GM12891 (cell line): ENCODE results near the gene RNF10.

Experiments used
- DNase-seq: peaks from one replicate; pipeline ENCODE4 v3.0.0; 2011; ENCODE audit warnings: low spot score; ENCODE audit not compliant: insufficient read length
- FAIRE-seq: peaks from 2 replicates; lab custom pipeline; 2011; peaks lifted over from hg19 to GRCh38; lab: Jason Lieb, UNC
- PAX5 ChIP-seq: IDR thresholded peaks from 2 replicates; pipeline ENCODE4 v1.6.1; 2011; ENCODE audit warnings: low read length, moderate library complexity, mild to moderate bottlenecking; ENCODE audit not compliant: insufficient read depth, severe bottlenecking
- POLR2A ChIP-seq: IDR thresholded peaks from 2 replicates; pipeline ENCODE4 v1.6.1; 2011; ENCODE audit warnings: low read depth, low read length, control low read depth
- POLR2AphosphoS5 ChIP-seq: IDR thresholded peaks from 2 replicates; pipeline ENCODE4 v1.6.1; 2011; ENCODE audit warnings: low read depth, low read length, control low read depth
- POU2F2 ChIP-seq: IDR thresholded peaks from 2 replicates; pipeline ENCODE4 v1.6.1; 2011; ENCODE audit warnings: low read depth, mild to moderate bottlenecking, control low read depth, low read length, moderate library complexity
- SPI1 ChIP-seq: IDR thresholded peaks from 2 replicates; pipeline ENCODE4 v1.6.1; 2011; ENCODE audit warnings: low read depth, low read length, control low read depth
- TAF1 ChIP-seq: IDR thresholded peaks from 2 replicates; pipeline ENCODE4 v1.6.1; 2011; ENCODE audit warnings: low read depth, low read length, control low read depth

The RNF10 gene

GRCh38 chr12:120538281-120539156 lies 4.4 kb downstream of the RNF10 start:
- DNase-seq (no peak), FAIRE-seq (no peak)
- TF ChIP-seq SPI1 (no peak), TAF1 (no peak), POLR2A (no peak), POLR2AphosphoS5 (no peak), POU2F2 (no peak), PAX5 (no peak)

DNA sequence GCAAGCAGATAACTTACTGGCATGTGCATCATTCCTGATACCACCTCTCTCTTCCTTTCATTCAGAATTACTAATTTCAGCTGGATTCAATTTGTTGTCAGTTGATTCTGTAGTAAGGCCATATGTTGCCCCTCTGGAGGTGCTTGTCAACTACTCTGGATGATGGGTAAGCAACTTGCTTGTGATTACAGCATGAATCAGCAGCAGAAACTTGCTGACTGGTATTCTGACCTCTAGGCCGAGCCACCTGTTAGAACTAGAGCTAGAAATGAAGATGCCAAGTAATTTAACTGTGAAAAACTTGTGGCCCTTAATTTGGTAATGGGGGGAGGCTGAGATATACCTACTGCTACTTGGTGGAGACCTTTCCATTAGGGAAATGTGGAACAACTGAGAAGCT lies 5.1 kb downstream of the RNF10 start:
- FAIRE-seq (no peak), DNase-seq (no peak)
- no peak for TF ChIP-seq TAF1
- no peak for TF ChIP-seq PAX5
- no peak for TF ChIP-seq POLR2AphosphoS5
- no peak for TF ChIP-seq SPI1
- no peak for TF ChIP-seq POU2F2
- TF ChIP-seq POLR2A: no peak

DNA sequence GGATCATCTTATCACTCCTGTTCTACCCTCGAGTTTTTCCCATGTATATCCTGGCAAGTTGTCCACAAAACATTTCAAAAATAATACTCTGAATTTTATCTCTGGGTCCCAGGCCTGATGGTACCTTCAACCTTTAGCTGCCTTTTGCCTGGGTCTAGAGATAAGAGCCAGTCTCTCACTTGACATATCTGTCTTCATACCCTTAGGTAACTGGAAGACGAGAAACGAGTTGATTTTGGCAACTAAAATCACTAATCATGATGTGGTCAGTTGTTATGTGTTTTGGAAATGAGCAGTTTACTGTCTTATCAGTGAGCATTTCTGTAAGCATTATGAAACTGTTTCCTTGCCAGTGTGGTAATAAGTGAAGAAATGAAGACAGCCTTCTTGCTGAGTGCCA lies 6.3 kb downstream of the RNF10 start:
- TF ChIP-seq POU2F2 (no peak), SPI1 (no peak), POLR2A (no peak), PAX5 (no peak), TAF1 (no peak), POLR2AphosphoS5 (no peak)
- no peak for FAIRE-seq
- no peak for DNase-seq

- FAIRE-seq: no peak
- no peak for DNase-seq
Observed at GRCh38 chr12:120542166-120542565, 8.0 kb downstream of the RNF10 start.

GRCh38 chr12:120544691-120545090 lies 10.5 kb downstream of the RNF10 start:
- no peak for TF ChIP-seq SPI1
- TF ChIP-seq PAX5: no peak
- TF ChIP-seq POLR2A: no peak
- no peak for TF ChIP-seq POLR2AphosphoS5
- TF ChIP-seq TAF1: no peak
- FAIRE-seq: no peak
- DNase-seq: no peak

More at GRCh38 chr12:120542166-120542565, 8.0 kb downstream of the RNF10 start:
- no peak for TF ChIP-seq POLR2A
- TF ChIP-seq SPI1: no peak
- no peak for TF ChIP-seq TAF1

- DNase-seq (no peak), FAIRE-seq (no peak)
- no peak for TF ChIP-seq SPI1
- TF ChIP-seq POLR2AphosphoS5: no peak
- no peak for TF ChIP-seq PAX5
- TF ChIP-seq POU2F2: no peak
- TF ChIP-seq POLR2A: no peak
- no peak for TF ChIP-seq TAF1
Observed at GRCh38 chr12:120546050-120546386, 11.9 kb downstream of the RNF10 start.

GRCh38 chr12:120554678-120555077 lies 20.5 kb downstream of the RNF10 start:
- no peak for FAIRE-seq
- TF ChIP-seq TAF1 (no peak), POU2F2 (no peak), PAX5 (no peak), POLR2A (no peak), POLR2AphosphoS5 (no peak), SPI1 (no peak)
- no peak for DNase-seq

- DNase-seq (no peak), FAIRE-seq (no peak)
- no peak for TF ChIP-seq POU2F2
Observed at GRCh38 chr12:120557589-120557988, 23.4 kb downstream of the RNF10 start.

DNA sequence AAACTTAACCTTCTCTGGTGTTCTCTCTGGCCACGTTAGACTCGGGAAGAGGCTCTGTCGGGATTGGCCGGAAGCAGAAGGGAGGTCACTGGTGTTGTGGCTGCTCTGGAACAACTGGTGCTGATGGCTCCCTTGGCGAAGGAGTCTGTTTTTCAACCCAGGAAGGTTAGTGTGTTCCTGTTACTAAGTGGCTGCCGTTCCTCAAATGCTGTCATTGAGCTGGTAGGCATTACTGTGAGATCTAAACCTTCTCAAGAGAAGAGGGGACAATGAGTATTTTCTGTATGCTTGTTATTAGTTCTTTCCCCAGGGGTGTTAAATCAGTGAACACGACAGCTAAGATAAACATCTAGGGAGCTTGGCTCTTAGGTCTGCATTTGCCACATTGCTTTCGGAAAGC lies 28.8 kb downstream of the RNF10 start:
- TF ChIP-seq POLR2A (no peak), PAX5 (no peak), POLR2AphosphoS5 (no peak), SPI1 (no peak), POU2F2 (no peak), TAF1 (no peak)
- no peak for DNase-seq
- FAIRE-seq: no peak

GRCh38 chr12:120563495-120563894 lies 29.3 kb downstream of the RNF10 start:
- no peak for DNase-seq
- TF ChIP-seq POLR2A (no peak), SPI1 (no peak), PAX5 (no peak), POLR2AphosphoS5 (no peak), POU2F2 (no peak), TAF1 (no peak)

More at GRCh38 chr12:120563495-120563894, 29.3 kb downstream of the RNF10 start:
- FAIRE-seq: no peak
